Left renal pelvis (tissue), 4 donors: Measurements from ENCODE around the gene PDGFRB. TPM values are rescaled to one million over a fixed set of nuclear protein-coding genes. Genes with fewer than 3 reads are reported as not detected.

Experiments used
- DNase-seq, 4 donors: peaks; one replicate each; pipeline ENCODE4 v3.0.0-alpha.2; 2013; ENCODE audit warnings: low read depth in 4 of 4, low spot score in 3 of 4
- polyA plus RNA-seq, 4 donors: library from polyadenylated mRNA; unstranded; fragments of 120-200 nt; gene quantifications; one replicate each; pipeline ENCODE4 v1.2.1, GENCODE V29; 2013; ENCODE audit not compliant: insufficient read length in 4 of 4

PDGFRB gene
- polyA plus RNA-seq, 4 donors = 133 to 196 (median 138) TPM

DNA sequence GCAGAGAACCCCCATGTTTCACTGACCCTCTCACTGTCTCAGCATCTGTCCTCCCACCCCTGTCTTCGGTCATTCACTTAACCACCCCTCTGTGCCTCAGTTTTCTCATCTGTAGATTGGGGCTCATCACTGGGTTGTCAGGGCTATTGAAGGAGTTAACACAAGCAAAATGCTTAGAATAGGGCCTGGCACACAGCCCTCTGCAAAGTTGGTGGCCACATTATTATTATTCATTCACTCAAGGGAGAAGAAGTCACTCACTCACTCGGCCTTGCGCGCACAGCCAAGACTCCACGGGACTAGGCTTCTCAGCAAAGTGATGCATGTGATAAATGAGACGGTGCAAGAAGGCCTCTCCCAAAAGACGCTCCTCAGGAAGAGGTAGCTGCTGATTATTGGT lies 8.0 kb downstream of the PDGFRB start:
- DNase-seq = no peak

- no peak for DNase-seq
Observed at GRCh38 chr5:150146862-150147601, 8.6 kb downstream of the PDGFRB start.

GRCh38 chr5:150146235-150146634 lies 9.4 kb downstream of the PDGFRB start:
- DNase-seq = no peak

GRCh38 chr5:150144879-150145278 lies 10.8 kb downstream of the PDGFRB start:
- DNase-seq = no peak

- DNase-seq = no peak
Observed at GRCh38 chr5:150144246-150144801, 11.3 kb downstream of the PDGFRB start.

- no peak for DNase-seq
Observed at GRCh38 chr5:150143350-150144245, 12.0 kb downstream of the PDGFRB start.

GRCh38 chr5:150142959-150143349 lies 12.7 kb downstream of the PDGFRB start:
- no peak for DNase-seq

- DNase-seq = no peak
Observed at GRCh38 chr5:150142185-150142958, 13.3 kb downstream of the PDGFRB start.

GRCh38 chr5:150141544-150142184 lies 14.0 kb downstream of the PDGFRB start:
- DNase-seq = no peak

DNA sequence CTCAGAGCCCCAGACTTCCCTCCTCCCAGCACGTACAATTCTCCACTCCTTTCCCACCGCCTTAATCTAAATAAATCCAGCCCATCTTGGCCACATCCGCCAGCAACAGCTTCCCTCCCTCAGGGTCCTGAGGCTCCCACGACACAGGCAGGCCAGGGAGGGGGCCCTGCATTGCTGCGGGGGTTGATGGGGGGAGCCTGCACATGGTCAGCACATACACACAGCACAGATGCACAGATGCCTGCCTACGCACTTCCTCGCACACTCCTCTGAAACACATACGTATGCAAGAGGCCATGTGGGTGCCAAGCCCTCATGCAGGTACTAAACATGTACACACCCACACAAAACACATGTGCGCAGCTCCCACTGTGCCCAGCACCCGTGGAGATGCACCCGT lies 14.8 kb downstream of the PDGFRB start:
- no peak for DNase-seq

DNA sequence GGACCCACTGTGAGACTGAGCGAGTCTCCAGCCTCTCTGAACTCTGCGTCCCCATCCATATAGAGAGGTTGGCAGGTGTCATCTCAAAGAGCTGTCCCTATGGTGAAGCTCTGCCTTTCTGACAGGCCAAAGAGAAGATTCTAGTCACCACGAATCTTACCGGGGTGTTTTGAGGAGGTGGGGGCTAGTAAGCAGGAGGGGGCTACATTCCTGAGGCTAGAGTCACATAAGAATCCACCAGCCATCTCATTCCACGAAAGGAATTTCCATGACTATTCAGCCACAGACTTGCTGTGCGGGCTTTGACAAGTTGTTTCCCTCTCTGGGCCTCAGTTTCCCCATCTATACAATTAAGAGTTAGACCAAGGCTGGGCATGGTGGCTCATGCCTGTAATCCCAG lies 16.3 kb downstream of the PDGFRB start:
- no peak for DNase-seq

DNA sequence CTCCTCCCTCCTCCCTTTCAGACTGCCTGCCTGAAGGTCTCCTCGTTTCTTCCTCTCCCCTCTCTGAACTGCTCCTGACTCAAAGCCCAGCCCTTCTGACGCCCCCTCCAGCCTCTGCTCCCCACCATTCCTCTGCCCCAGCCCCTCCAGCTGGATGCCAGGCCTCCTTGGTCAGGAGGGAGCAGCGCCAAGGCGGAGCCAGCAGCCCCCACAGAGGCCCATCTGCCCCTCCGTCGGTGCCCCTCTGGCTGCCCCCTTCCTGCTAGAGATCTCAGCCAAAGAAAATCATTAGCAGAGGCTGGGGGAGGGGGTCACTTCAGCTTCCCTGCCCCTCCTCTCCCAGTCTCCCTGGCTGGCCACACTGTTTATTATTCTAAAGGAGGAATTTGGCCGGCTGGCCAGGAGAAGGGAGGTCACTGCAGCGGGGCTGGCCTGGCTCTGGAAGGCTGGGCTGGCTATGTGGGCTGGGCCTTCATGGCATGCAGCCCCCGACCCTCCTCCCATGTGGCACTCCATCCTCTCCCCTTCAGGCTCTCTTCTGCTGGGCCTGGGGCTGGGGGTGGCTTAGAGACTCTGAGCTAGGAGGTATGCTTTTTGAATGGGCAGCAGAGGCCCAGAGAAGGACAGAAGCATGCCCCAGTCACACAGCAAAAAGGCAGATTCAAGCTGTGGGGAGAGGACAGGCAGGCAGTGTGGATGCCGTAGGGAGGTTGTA lies 16.9 kb downstream of the PDGFRB start:
- DNase-seq = peak; percentile 71 to 83 (median 79)

DNA sequence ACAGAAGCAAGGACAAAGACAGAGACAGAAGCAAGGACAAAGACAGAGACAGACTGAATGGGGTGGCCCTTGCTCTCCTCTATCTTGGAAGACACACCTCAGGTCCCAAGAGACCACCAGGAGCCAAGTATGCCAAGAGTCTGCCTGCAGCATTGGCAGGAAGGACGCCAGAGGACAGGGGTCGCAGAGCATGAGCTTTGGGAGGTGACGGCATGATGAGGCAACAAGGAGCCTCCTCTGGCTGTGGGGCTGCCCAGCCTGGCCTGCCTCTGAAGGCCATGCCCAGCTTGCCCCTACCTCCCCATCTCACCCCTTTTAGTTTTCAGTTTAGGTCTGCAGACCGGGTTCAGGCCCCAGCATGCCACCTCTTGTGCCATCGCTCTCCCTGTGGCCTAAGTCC lies 17.6 kb downstream of the PDGFRB start:
- no peak for DNase-seq

DNA sequence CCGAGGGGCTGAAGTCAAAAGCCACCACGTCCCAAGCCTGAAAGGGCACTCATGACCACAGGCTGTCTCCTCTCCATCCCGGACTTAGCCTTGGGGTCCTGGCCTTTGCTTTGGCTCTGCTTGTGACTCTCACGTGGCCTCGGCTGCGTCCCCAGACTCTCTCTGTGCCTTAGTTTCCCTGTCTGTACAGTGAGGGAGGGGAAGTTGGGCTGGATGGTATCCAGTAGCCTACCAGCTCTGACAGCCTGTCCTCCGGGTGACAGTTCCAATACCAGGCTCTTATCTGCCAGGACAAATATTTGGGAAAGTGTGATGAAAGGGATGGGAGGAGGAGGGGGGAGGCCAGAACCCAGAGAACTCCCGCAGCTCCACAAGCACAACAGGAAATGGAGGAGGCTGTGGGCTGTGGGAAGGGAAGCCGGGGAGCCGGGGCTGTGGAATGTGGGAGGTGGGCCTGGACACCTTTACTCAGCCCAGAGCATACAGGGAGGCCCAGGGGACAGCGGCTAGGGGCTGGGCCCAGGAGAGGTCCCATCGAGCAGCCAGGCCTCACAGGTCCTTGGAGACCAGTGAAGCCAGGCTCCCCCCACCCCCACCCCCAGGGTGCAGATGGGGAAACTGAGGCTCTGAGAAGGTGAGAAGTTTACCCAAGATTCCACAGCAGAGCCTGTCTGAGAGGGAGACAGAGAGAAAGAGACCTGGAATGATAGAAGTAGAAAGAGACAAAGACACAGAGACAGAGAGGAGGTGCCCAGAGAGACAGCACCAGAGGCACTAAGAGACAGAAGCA lies 18.3 kb downstream of the PDGFRB start:
- no peak for DNase-seq

DNA sequence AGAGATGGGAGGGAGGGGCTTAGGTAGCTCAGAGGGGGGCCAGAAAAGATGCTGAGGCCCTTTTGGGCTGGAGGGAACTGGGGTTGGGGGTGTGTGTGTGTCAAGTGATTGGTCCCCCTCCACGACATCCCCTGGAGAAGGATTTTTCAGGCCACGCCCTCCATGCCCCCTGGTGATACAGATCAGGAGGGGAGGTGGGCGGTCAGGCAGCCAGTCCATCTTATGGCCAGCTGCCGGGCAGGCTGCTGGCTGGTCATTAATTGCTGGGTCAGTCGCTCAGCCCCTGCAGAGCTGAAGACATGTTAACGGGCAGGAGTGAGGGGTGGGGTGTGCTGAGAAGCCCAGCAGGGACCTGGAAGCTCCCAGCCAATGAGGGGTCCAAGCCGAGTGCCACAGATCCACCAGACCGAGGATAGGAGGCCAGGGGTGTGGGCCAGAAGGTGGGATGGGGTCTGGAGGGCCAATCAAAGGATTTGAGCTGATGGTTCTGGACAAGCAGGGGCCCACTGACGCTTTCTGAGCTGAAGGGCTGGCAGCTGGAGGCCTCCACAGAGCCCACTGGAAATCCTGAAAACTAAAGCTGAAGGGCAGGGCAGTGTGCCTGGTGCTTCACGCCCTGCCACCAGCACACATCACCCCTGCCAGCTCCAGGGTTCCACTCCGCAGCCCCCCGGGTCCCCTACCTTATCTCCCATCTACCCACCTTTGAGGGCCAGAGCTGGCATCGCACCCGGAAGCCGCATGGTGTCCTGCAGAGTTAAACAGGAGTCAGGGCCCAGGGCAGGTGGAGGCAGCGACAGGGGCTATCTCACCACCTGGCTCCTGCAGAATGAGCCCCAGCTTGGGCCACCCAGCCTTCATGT lies 19.1 kb downstream of the PDGFRB start:
- no peak for DNase-seq

DNA sequence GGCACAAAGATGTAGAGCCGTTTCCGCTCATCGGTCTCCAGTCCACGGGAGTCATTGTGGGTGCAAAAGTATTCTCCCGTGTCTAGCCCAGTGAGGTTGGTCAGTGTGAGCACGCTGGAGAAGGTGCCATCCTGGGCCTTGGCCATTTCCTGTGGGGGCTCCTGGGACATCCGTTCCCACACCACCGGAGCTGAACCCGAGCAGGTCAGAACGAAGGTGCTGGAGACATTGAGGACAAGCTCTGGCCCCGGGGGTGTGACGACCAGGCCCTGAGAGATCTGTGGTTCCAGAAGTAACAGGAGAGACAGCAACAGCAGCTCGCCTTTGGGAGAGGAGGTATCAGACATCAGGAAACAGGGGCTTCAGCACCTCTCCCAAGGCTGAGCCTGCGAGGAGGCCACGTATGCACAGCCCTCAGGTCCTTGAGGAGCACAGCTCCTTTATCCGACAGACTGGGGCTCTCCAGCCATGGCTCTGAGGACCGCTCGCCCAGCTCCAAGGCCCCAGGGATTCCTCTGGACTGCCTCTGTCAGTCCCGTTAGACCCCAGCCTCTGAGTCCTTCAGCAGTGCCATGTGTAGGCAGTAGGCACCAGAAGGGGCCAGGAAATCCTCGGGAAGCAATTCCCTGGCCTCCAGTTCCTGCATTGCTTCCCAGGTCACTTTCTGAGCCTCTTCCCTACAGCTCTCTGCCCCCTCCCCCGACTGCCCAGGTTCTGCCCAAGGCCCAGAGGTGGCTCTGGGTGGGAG lies 19.9 kb downstream of the PDGFRB start:
- DNase-seq = no peak

DNA sequence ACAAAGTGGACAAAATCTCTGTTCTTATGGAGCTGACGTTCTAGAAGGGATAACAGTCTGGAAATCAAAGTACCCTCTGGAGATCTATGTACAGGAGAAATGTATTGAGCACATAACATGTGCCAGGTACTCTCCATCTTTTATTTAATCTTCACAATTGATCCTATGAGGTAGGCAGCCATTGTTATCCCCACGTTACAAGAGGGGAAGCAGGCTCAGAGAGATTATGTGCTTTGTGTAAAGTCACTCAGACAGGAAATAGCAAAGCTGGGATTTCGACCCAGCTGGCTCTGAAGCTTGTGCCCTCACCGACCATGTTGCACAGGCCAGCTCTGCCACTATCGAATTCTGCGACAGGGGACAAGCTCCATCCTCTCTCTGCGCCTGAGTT lies 21.5 kb downstream of the PDGFRB start:
- no peak for DNase-seq
